ENCODE results near the gene KCP. TPM values are rescaled to one million over a fixed set of nuclear protein-coding genes. Genes with fewer than 3 reads are reported as not detected.

The KCP gene
- polyA plus RNA-seq, 1 of the 3 experiments (the other 2 are of a cell fraction), result not detected

GRCh38 chr7:128849156-128849515 is 61.4 kb downstream of the KCP start (continued):
- TF ChIP-seq FOXJ3 (CRISPR knock-in tag; IDR thresholded peaks at IDR 0.05) (no peak), JUND (IDR thresholded peaks at IDR 0.05) (no peak), NRF1 (IDR thresholded peaks at IDR 0.05; ENCODE audit: low read depth, low read length) (no peak), TCF12 (IDR thresholded peaks at IDR 0.05) (no peak), ELF1 (IDR thresholded peaks at IDR 0.05) (no peak), RFX5 (IDR thresholded peaks at IDR 0.05; ENCODE audit: low read length) (no peak), GATA2 (CRISPR knock-in tag; IDR thresholded peaks at IDR 0.05) (no peak), MEF2A (IDR thresholded peaks at IDR 0.05; ENCODE audit: borderline replicate concordance, low read depth) (no peak), POLR2AphosphoS5 (IDR thresholded peaks at IDR 0.05; ENCODE audit: low read depth, low read length) (no peak), YY1 (IDR thresholded peaks at IDR 0.05; ENCODE audit: low read depth) (no peak), ZBTB33 (IDR thresholded peaks at IDR 0.05; ENCODE audit: borderline replicate concordance, low read depth) (no peak), PBX3 (IDR thresholded peaks at IDR 0.05) (no peak), FOXM1 (IDR thresholded peaks at IDR 0.05; ENCODE audit: low read depth) (no peak), SIN3A (IDR thresholded peaks at IDR 0.05; ENCODE audit: borderline replicate concordance, low read depth, low read length) (no peak), IRF3 (IDR thresholded peaks at IDR 0.05; ENCODE audit: low read depth, low read length) (no peak)

GRCh38 chr7:128848289-128849155 is 62.0 kb downstream of the KCP start:
- Histone ChIP-seq H3K9me3 (no peaks in the 10 kb centered on the region), H3K9me2 (no peaks in the 10 kb centered on the region), H3K4me2 (no peak overlapping the region), H3K4me1 (ENCODE audit: control insufficient read depth in 1 of 2, insufficient read depth in 2 of 2, low read depth in 1 of 2, low read length in 1 of 2) (no peaks in the 10 kb centered on the region), H3K79me2 (ENCODE audit: insufficient read depth) (0 out of 2 replicates have a peak, but pooled peaks cover 3% of the 10 kb centered on the region), H3K9ac (no peak overlapping the region), H3K27ac (ENCODE audit: low read depth in 2 of 2, low read length in 1 of 2) (no peak overlapping the region), H3F3A (replicated peaks; ENCODE audit: insufficient read depth) (peaks cover 17% of the 10 kb centered on the region), H3K27me3 (ENCODE audit: insufficient read depth) (no peaks in the 10 kb centered on the region), H3K36me3 (replicated peaks in 1 of 2; ENCODE audit: control insufficient read depth in 1 of 2, insufficient read depth in 2 of 2, low read length in 1 of 2) (peaks cover 71 to 90% of the 10 kb centered on the region in 2 experiments), H4K20me1 (ENCODE audit: insufficient read depth) (peaks cover 35% of the 10 kb centered on the region; the same call in 1 of the 2 replicates), H3K4me3 (ENCODE audit: low read depth in 2 of 2, low read length in 1 of 2) (no peak overlapping the region), H2AFZ (ENCODE audit: low read depth) (no peak overlapping the region)
- CTCF ChIA-PET, result interaction anchor here (1.3 kb wide), 1 partner anchor 14 kb away, joined by 4 read pairs; the partner anchor contains the start of gene ATP6V1F
- DNase-seq, result no peak
- POLR2A ChIA-PET, result no interaction called here
- WGBS (ENCODE audit: low lambda C conversion rate), result 93% methylated on average over 24 of the region's 31 CpGs
- TF ChIP-seq ELF1 (IDR thresholded peaks at IDR 0.05), result no peak
- no peak for TF ChIP-seq USF1 (IDR thresholded peaks at IDR 0.05; ENCODE audit: borderline replicate concordance, low read depth)
- no peak for TF ChIP-seq RCOR1 (IDR thresholded peaks at IDR 0.05; ENCODE audit: low read length)
- TF ChIP-seq ZBTB33 (IDR thresholded peaks at IDR 0.05; ENCODE audit: borderline replicate concordance, low read depth), result no peak
- TF ChIP-seq REST (IDR thresholded peaks at IDR 0.05; ENCODE audit: low read depth, low read length), result no peak
- TF ChIP-seq FOXM1 (IDR thresholded peaks at IDR 0.05; ENCODE audit: low read depth), result no peak
- TF ChIP-seq RFX5 (IDR thresholded peaks at IDR 0.05; ENCODE audit: low read length), result no peak
- TF ChIP-seq MAX (IDR thresholded peaks at IDR 0.05; ENCODE audit: low read depth), result no peak
- no peak for TF ChIP-seq JUND (IDR thresholded peaks at IDR 0.05)
- no peak for TF ChIP-seq SIN3A (IDR thresholded peaks at IDR 0.05; ENCODE audit: borderline replicate concordance, low read depth, low read length)

Measured in SK-N-SH (cell line).